AG04450 (cell line): ENCODE results near the gene IQCH. TPM values are rescaled to one million over a fixed set of nuclear protein-coding genes. Genes with fewer than 3 reads are reported as not detected.

Experiments
- CTCF ChIA-PET: fragments of 300-600, 350-600 bp; formaldehyde crosslinking; extraction: SDS; loops from one replicate; lab custom pipeline; 2022; ENCODE audit warnings: antibody characterized with exemption, inconsistent platforms; lab: Charles Lee
- POLR2A ChIA-PET: fragments of 350-600 bp; formaldehyde crosslinking; extraction: SDS; loops from one replicate; lab custom pipeline; 2021; ENCODE audit warnings: antibody characterized with exemption, inconsistent platforms; lab: Yijun Ruan, JAX
- DNase-seq: peaks from one replicate; pipeline ENCODE4 v3.0.0-alpha.2; 2011; ENCODE audit warnings: low read depth, low spot score
- H3K27ac ChIP-seq: one replicate; pipeline ENCODE4 v1.5.1; 2012; ENCODE audit warnings: low read depth, low read length, control low read depth
- H3K27me3 ChIP-seq: one replicate; pipeline ENCODE4 v1.6.0; 2012; ENCODE audit warnings: low read length; ENCODE audit not compliant: control insufficient read depth, insufficient read depth
- H3K4me3 ChIP-seq: 2 replicates; pipeline ENCODE4 v1.5.1; 2011; ENCODE audit warnings: mild to moderate bottlenecking, low read depth, low read length, control low read depth
- H3K9me3 ChIP-seq: 2 replicates; pipeline ENCODE4 v1.5.1; 2012; ENCODE audit warnings: low read length; ENCODE audit not compliant: control insufficient read depth, insufficient read depth
- polyA plus RNA-seq: library from polyadenylated mRNA; depleted of rRNA; stranded (reverse); fragments of >200 nt; gene quantifications from 2 replicates; pipeline ENCODE4 v1.2.3, GENCODE V29; 2011
- TF ChIP-seq, protein P1 (sequence below): IDR thresholded peaks from 2 replicates; pipeline ENCODE4 v1.5.1; 2011; ENCODE audit warnings: low read depth, low read length, control low read depth, inconsistent platforms

IQCH gene
- polyA plus RNA-seq, 1 experiment, result 0.95 TPM

DNA sequence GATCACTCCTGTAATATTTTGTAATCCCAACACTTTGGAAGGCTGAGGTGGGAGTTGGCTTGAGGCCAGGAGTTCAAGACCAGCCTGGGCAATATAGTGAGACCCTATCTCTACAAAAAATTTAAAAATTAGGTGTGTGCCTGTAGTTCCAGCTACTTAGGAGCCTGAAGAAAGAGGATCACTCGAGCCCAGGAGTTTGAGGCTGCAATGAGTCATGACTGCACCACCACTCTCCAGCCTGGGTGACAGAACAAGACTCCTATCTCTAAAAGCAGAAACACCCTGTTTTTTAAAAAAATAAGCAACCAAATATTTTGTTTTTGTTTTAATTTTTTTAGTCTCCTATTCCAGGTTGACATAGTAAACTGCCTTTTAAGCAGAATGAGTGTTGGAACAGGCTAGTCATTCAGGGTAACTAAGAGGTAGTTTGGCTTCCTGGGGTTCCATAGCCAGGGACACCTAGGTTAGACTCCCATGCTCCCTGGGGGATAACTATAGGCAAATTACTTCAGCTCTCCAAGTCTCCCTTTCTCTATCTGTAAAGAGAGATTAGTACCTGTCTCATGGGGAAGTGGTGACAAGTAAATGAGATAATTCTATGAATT is 151.8 kb downstream of the IQCH start:
- ChIA-PET CTCF (interaction anchor here (0.6 kb wide), 1 partner anchor 27 kb away, joined by 4 read pairs; no protein-coding TSS in a partner anchor), POLR2A (no interaction called here)
- Histone ChIP-seq H3K9me3 (no peaks in the 10 kb centered on the region), H3K27me3 (peaks cover 3% of the 10 kb centered on the region), H3K27ac (no peak overlapping the region), H3K4me3 (no peak overlapping the region)
- DNase-seq, result no peak
- TF ChIP-seq, protein P1, sequence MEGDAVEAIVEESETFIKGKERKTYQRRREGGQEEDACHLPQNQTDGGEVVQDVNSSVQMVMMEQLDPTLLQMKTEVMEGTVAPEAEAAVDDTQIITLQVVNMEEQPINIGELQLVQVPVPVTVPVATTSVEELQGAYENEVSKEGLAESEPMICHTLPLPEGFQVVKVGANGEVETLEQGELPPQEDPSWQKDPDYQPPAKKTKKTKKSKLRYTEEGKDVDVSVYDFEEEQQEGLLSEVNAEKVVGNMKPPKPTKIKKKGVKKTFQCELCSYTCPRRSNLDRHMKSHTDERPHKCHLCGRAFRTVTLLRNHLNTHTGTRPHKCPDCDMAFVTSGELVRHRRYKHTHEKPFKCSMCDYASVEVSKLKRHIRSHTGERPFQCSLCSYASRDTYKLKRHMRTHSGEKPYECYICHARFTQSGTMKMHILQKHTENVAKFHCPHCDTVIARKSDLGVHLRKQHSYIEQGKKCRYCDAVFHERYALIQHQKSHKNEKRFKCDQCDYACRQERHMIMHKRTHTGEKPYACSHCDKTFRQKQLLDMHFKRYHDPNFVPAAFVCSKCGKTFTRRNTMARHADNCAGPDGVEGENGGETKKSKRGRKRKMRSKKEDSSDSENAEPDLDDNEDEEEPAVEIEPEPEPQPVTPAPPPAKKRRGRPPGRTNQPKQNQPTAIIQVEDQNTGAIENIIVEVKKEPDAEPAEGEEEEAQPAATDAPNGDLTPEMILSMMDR, result no peak

DNA sequence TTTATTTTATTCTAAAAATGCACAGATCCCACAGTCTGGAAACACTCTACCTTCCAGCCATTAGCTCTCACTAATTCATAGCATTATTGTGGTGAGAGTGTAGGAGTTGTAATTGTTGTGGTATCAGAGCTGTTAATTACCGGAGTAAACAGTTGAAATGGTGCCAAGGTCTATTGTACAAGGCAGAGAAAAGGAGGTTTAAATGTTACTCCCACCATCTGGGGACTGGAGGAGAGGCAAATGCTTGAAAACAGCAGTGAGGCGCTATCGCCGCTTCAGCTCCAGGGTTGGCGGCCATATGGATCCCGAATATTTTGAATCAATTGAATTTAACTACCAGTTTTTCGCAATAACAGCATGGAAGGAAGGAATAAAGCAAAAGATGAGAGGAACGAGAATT is 153.2 kb downstream of the IQCH start:
- Histone ChIP-seq H3K27me3 (peaks cover 3% of the 10 kb centered on the region), H3K27ac (no peak overlapping the region), H3K9me3 (no peaks in the 10 kb centered on the region), H3K4me3 (no peak overlapping the region)
- ChIA-PET POLR2A (no interaction called here), CTCF (interaction anchor here (1.7 kb wide), 1 partner anchor 26 kb away, joined by 4 read pairs; no protein-coding TSS in a partner anchor)
- TF ChIP-seq, protein P1, result no peak
- no peak for DNase-seq

DNA sequence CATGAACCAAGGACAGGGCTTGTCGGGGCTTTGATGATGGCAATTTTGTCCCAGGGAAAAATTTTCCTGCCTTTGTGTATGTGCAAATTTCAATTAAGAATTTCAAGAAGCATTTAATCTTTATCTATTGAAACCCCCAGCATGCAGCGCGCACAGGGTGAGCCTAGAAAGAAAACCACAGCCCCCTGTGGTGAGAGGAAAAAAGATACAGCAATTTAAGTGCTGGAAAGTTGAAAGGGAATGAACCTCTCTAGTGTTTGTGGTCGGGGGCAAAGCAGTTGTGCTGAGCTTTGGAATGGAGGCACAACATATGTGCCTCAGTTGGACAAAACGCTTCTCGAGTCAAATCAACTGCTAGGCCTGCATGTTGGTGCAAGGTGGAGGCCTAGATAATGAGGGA is 154.6 kb downstream of the IQCH start:
- Histone ChIP-seq H3K27ac (no peak overlapping the region), H3K27me3 (no peaks in the 10 kb centered on the region), H3K4me3 (no peak overlapping the region), H3K9me3 (no peaks in the 10 kb centered on the region)
- DNase-seq, result no peak
- TF ChIP-seq, protein P1, result no peak
- CTCF ChIA-PET, result no interaction called here
- POLR2A ChIA-PET, result no interaction called here

DNA sequence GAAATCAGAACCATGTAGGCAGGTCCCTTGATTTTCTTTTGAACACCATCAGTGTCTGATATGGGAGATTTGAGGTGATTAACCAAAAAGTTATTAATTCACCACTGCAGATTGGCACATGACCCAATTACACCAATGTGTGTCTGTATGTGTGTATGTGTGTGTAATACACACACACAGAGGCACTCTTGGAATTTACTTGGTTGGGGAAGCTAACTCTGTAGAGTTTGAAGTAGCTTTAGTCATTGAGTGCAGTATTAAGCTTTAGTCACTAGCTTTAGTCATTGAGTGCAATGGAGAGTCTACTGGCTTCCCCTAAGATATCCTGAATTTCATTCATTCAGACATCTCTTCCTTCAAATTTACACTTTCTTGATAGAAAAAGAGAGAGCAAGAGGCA is 156.9 kb downstream of the IQCH start:
- no peak overlapping the region for H3K4me3 ChIP-seq
- no peaks in the 10 kb centered on the region for H3K27me3 ChIP-seq
- DNase-seq, result no peak
- ChIA-PET POLR2A (interaction anchor here (0.7 kb wide), 1 partner anchor 385 kb away, joined by 7 read pairs; no protein-coding TSS in a partner anchor), CTCF (interaction anchor here (3.2 kb wide), 1 partner anchor 22 kb away, joined by 15 read pairs; no protein-coding TSS in a partner anchor)
- H3K27ac ChIP-seq, result no peak overlapping the region
- TF ChIP-seq, protein P1, result no peak
- no peaks in the 10 kb centered on the region for H3K9me3 ChIP-seq

DNA sequence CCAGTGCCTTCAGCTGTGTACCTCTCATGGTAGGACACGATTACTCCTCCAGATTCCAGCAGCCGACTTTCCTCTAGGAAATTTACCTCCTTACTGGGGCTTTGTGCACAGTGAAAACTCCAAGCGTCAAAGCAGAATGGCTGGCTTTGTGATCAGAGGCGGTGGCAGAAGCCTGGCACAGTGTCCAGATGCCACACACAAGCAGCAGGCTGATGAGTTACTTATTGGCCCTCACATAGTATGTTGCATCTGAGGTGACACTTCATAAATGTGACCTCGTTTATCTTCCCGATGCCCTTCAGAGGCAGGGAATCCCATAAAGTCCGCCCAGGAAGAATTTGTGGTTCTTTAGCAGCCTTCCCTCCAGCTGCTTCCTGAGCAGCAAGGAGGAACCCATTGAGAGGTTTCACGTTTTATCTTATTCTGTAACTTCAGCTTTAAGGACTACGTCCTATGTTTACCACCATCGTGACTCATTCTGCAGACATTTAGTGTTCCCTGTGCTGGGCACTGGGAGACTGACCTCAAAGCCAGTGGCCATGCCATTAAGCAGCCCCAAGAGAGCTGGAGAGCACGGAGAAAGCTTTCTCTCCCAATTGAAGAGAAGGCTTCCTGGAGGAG is 159.3 kb downstream of the IQCH start:
- TF ChIP-seq, protein P1, result no peak
- Histone ChIP-seq H3K9me3 (no peaks in the 10 kb centered on the region), H3K27me3 (no peaks in the 10 kb centered on the region), H3K27ac (no peak overlapping the region), H3K4me3 (no peak overlapping the region)
- CTCF ChIA-PET, result interaction anchor here (0.6 to 3.2 kb wide), 2 partner anchors 16 to 20 kb away, joined by 3 to 15 read pairs; no protein-coding TSS in a partner anchor
- POLR2A ChIA-PET, result no interaction called here
- peak; percentile 10 for DNase-seq
